Activated CD8-positive, alpha-beta T cell treated with anti-CD3 and anti-CD28 coated beads for 36 hours (primary cell): Measurements from ENCODE around the gene URB1. TPM values are rescaled to one million over a fixed set of nuclear protein-coding genes. Genes with fewer than 3 reads are reported as not detected.

Source experiments
- ATAC-seq: fragments of 200-7000 bp; cut with Tn5 transposase; one replicate; pipeline ENCODE4 v1.10.0; 2021; ENCODE audit warnings: mild to moderate bottlenecking, moderate library complexity
- CTCF ChIA-PET: fragments of 350-600 bp; sonication (Branson Sonifier 250); formaldehyde crosslinking; loops from one replicate; lab custom pipeline; 2021; ENCODE audit warnings: antibody characterized with exemption; lab: Charles Lee
- POLR2A ChIA-PET: fragments of 350-600 bp; sonication (Branson Sonifier 250); formaldehyde crosslinking; loops from one replicate; lab custom pipeline; 2021; ENCODE audit warnings: antibody characterized with exemption; lab: Charles Lee
- DNase-seq: peaks from one replicate; pipeline ENCODE4 v3.0.0-alpha.2; 2020
- H3K27ac Mint-ChIP-seq: one replicate; pipeline ENCODE4 v1.8.0; 2021; ENCODE audit warnings: mild to moderate bottlenecking, mixed read lengths
- H3K27me3 Mint-ChIP-seq: one replicate; pipeline ENCODE4 v1.8.0; 2021; ENCODE audit warnings: mixed read lengths
- H3K36me3 Mint-ChIP-seq: one replicate; pipeline ENCODE4 v1.8.0; 2021; ENCODE audit warnings: low read depth, mixed read lengths
- H3K4me1 Mint-ChIP-seq: one replicate; pipeline ENCODE4 v1.8.0; 2021; ENCODE audit warnings: low read depth, mixed read lengths
- H3K4me3 Mint-ChIP-seq: one replicate; pipeline ENCODE4 v1.8.0; 2021; ENCODE audit warnings: mild to moderate bottlenecking, moderate library complexity, mixed read lengths
- H3K9me3 Mint-ChIP-seq: one replicate; pipeline ENCODE4 v1.8.0; 2021; ENCODE audit warnings: mixed read lengths
- CTCF ChIP-seq: fragments of 200-600 bp; IDR thresholded peaks from one replicate; pipeline ENCODE4 v1.8.0; 2022; ENCODE audit warnings: antibody characterized with exemption, mild to moderate bottlenecking
- intact Hi-C: fragments of 100-400 bp; cut with micrococcal nuclease; formaldehyde crosslinking; loops from one replicate; pipeline ENCODE4 v1.10.0; 2022
- total RNA-seq, 2 experiments: library from RNA; stranded (reverse); gene quantifications; one replicate each; pipeline ENCODE4 v1.2.3, GENCODE V29; 2021

URB1 gene
- total RNA-seq, 2 experiments from 2014 or later: 30.9 to 31.8 TPM

GRCh38 chr21:32325706-32326105, 67.1 kb downstream of the URB1 start:
- Mint-ChIP-seq H3K36me3 (peaks cover 86% of the 10 kb centered on the region), H3K27me3 (no peaks in the 10 kb centered on the region), H3K4me1 (no peaks in the 10 kb centered on the region), H3K4me3 (no peak overlapping the region), H3K27ac (no peak overlapping the region), H3K9me3 (no peaks in the 10 kb centered on the region)
- no peak for ATAC-seq
- intact Hi-C loops: no loop called here
- DNase-seq: no peak
- ChIA-PET POLR2A (no interaction called here), CTCF (interaction anchor here (0.8 kb wide), 1 partner anchor 275 kb away, joined by 3 read pairs; no protein-coding TSS in a partner anchor)
- no peak for TF ChIP-seq CTCF

- H3K4me3 Mint-ChIP-seq: no peak overlapping the region
- H3K27ac Mint-ChIP-seq: no peak overlapping the region
- ATAC-seq (no peak), DNase-seq (no peak)
- ChIA-PET POLR2A (interaction anchor here (0.8 to 1.2 kb wide), 2 partner anchors 10 to 70 kb away, joined by 3 read pairs; partner anchors contain the start of gene URB1), CTCF (no interaction called here)
- no peak for TF ChIP-seq CTCF
- intact Hi-C loops: no loop called here
- no peaks in the 10 kb centered on the region for H3K9me3 Mint-ChIP-seq
- no peaks in the 10 kb centered on the region for H3K4me1 Mint-ChIP-seq
- H3K27me3 Mint-ChIP-seq: no peaks in the 10 kb centered on the region
- H3K36me3 Mint-ChIP-seq: peaks cover 72% of the 10 kb centered on the region
These were observed 70.1 kb downstream of the URB1 start for GRCh38 chr21:32322676-32323075.

- no peak overlapping the region for H3K4me3 Mint-ChIP-seq
- no peak for ATAC-seq
- H3K27ac Mint-ChIP-seq: no peak overlapping the region
- no peak for TF ChIP-seq CTCF
- ChIA-PET CTCF (no interaction called here), POLR2A (interaction anchor here (0.8 to 1.2 kb wide), 2 partner anchors 11 to 70 kb away, joined by 3 read pairs; partner anchors contain the start of gene URB1)
- intact Hi-C loops: no loop called here
- no peak for DNase-seq
- no peaks in the 10 kb centered on the region for H3K27me3 Mint-ChIP-seq
- H3K4me1 Mint-ChIP-seq: no peaks in the 10 kb centered on the region
- peaks cover 71% of the 10 kb centered on the region for H3K36me3 Mint-ChIP-seq
- H3K9me3 Mint-ChIP-seq: no peaks in the 10 kb centered on the region
These were observed 70.7 kb downstream of the URB1 start for GRCh38 chr21:32322103-32322502.

- Mint-ChIP-seq H3K27ac (no peak overlapping the region), H3K4me1 (no peaks in the 10 kb centered on the region), H3K9me3 (no peaks in the 10 kb centered on the region), H3K36me3 (peaks cover 65% of the 10 kb centered on the region), H3K27me3 (no peaks in the 10 kb centered on the region), H3K4me3 (no peak overlapping the region)
- ChIA-PET POLR2A (no interaction called here), CTCF (no interaction called here)
- TF ChIP-seq CTCF: no peak
- intact Hi-C loops: no loop called here
- DNase-seq (no peak), ATAC-seq (no peak)
These were observed 71.3 kb downstream of the URB1 start for GRCh38 chr21:32321480-32321879.

GRCh38 chr21:32320726-32321125, 72.1 kb downstream of the URB1 start:
- ChIA-PET CTCF (no interaction called here), POLR2A (no interaction called here)
- Mint-ChIP-seq H3K4me1 (no peaks in the 10 kb centered on the region), H3K36me3 (peaks cover 65% of the 10 kb centered on the region), H3K9me3 (no peaks in the 10 kb centered on the region), H3K27ac (no peak overlapping the region), H3K27me3 (no peaks in the 10 kb centered on the region), H3K4me3 (no peak overlapping the region)
- DNase-seq: no peak
- intact Hi-C loops: no loop called here
- no peak for TF ChIP-seq CTCF
- no peak for ATAC-seq
